ENCODE data around the gene DGKK.

Gene DGKK

DNA sequence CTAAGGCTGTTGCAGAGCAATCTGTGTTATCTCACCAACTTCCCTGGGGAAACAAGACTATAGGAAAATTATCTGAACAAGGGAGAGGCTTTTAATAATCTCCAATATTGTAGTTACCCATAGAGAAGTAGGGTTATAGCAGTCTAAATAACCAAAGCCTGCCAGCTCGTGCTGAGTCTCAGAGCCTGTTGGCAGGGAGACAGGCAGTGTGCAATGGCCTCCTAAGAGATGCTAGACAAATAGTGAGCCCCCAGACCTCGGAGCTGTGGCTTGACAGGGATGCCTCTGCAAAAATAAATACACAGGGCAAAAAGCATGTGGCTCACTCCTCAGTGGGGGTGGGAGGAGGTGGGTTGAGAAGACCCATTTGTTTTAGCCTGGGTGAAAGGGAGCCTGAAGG is 76.7 kb downstream of the DGKK start:
- no peak overlapping the region for H3K9ac ChIP-seq (ENCODE audit: low read length)
- no peak overlapping the region for H3K4me2 ChIP-seq (ENCODE audit: low read length)
- no peak for TF ChIP-seq EZH2 (IDR thresholded peaks at IDR 0.05; ENCODE audit: borderline replicate concordance, low read length)
- TF ChIP-seq, protein P1, sequence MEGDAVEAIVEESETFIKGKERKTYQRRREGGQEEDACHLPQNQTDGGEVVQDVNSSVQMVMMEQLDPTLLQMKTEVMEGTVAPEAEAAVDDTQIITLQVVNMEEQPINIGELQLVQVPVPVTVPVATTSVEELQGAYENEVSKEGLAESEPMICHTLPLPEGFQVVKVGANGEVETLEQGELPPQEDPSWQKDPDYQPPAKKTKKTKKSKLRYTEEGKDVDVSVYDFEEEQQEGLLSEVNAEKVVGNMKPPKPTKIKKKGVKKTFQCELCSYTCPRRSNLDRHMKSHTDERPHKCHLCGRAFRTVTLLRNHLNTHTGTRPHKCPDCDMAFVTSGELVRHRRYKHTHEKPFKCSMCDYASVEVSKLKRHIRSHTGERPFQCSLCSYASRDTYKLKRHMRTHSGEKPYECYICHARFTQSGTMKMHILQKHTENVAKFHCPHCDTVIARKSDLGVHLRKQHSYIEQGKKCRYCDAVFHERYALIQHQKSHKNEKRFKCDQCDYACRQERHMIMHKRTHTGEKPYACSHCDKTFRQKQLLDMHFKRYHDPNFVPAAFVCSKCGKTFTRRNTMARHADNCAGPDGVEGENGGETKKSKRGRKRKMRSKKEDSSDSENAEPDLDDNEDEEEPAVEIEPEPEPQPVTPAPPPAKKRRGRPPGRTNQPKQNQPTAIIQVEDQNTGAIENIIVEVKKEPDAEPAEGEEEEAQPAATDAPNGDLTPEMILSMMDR (IDR thresholded peaks at IDR 0.05; ENCODE audit: low read length) = no peak
- H3K9me2 ChIP-seq (ENCODE audit: low read depth, low read length) = no peaks in the 10 kb centered on the region
- no peak overlapping the region for H3K4me3 ChIP-seq (ENCODE audit: low read depth, low read length, poor library complexity, severe bottlenecking)
- no peak overlapping the region for H2AFZ ChIP-seq (ENCODE audit: low read length)
- no peaks in the 10 kb centered on the region for H4K20me1 ChIP-seq (ENCODE audit: insufficient read depth, low read length)
- no peaks in the 10 kb centered on the region for H3K36me3 ChIP-seq (ENCODE audit: insufficient read depth, low read length)
- no peaks in the 10 kb centered on the region for H3F3A ChIP-seq (ENCODE audit: insufficient read depth, low read length)
- H3K27ac ChIP-seq (ENCODE audit: low read depth, low read length, poor library complexity, severe bottlenecking) = no peak overlapping the region
- no peaks in the 10 kb centered on the region for H3K4me1 ChIP-seq (ENCODE audit: insufficient read depth, low read length, severe bottlenecking)
- H3K9me3 ChIP-seq (ENCODE audit: low read length) = no peaks in the 10 kb centered on the region
- H3K27me3 ChIP-seq (ENCODE audit: insufficient read depth, low read length) = no peaks in the 10 kb centered on the region
- H3K79me2 ChIP-seq (ENCODE audit: insufficient read depth, low read length) = no peaks in the 10 kb centered on the region

DNA sequence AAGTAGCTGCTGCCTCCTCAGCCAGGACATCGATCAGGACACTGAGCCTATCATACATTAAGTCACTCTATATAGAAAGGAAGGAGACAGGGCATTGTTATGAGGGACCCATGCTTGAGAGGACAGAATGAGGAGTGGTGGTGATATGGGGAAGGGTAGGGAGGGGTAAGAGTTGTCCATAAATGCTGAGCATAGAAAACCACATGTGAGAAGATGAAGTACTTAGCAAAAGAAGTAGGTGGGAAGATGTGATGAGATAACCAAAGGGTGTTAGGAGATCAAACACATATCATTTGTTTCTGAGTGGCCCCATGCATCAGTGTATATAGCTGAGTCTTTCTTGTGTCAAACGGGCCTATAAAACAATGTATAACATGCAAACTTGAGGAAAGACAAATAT is 84.1 kb downstream of the DGKK start:
- Histone ChIP-seq H3K4me1 (ENCODE audit: insufficient read depth, low read length, severe bottlenecking) (no peaks in the 10 kb centered on the region), H3F3A (ENCODE audit: insufficient read depth, low read length) (no peaks in the 10 kb centered on the region), H3K4me2 (ENCODE audit: low read length) (no peak overlapping the region), H3K9me3 (ENCODE audit: low read length) (no peaks in the 10 kb centered on the region), H4K20me1 (ENCODE audit: insufficient read depth, low read length) (no peaks in the 10 kb centered on the region), H3K4me3 (ENCODE audit: low read depth, low read length, poor library complexity, severe bottlenecking) (no peak overlapping the region), H3K36me3 (ENCODE audit: insufficient read depth, low read length) (no peaks in the 10 kb centered on the region), H3K9me2 (ENCODE audit: low read depth, low read length) (no peaks in the 10 kb centered on the region), H3K27me3 (ENCODE audit: insufficient read depth, low read length) (no peaks in the 10 kb centered on the region), H2AFZ (ENCODE audit: low read length) (no peak overlapping the region), H3K9ac (ENCODE audit: low read length) (no peak overlapping the region), H3K79me2 (ENCODE audit: insufficient read depth, low read length) (no peaks in the 10 kb centered on the region), H3K27ac (ENCODE audit: low read depth, low read length, poor library complexity, severe bottlenecking) (no peak overlapping the region)
- TF ChIP-seq, protein P1 (IDR thresholded peaks at IDR 0.05; ENCODE audit: low read length) = no peak
- no peak for TF ChIP-seq EZH2 (IDR thresholded peaks at IDR 0.05; ENCODE audit: borderline replicate concordance, low read length)

DNA sequence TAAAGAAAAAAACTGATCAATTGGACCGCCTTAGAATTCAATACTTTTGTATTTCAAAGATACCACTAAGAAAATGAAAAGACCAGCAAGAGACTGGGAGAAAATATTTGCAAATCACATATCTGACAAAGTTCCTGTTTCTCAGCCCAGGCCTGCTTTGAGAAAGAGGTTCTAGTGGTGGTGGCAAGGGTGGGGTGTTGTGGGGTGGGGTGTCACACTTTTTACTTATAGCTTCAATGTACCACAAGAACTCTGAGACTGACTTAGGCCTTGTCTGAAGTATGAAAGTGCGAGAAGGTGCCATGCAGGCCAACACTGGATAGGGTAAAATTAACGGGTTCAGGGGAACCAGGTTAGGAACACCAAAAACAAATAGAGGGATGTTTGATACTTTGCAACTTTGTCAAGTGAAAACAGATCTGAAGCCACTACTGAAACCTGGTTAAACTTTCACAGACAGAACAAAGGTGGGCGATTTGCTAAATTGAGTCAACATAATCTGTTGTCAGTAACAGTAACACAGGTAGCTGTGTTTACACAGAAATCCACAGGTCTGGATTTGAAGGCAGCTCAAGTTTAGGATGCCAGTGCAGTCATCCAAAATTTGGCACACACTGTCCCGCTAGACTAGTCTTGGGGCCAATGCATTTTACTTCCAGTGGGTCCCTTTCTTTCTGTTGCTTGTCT is 88.8 kb downstream of the DGKK start:
- Histone ChIP-seq H3K27ac (ENCODE audit: low read depth, low read length, poor library complexity, severe bottlenecking) (no peak overlapping the region), H3K27me3 (ENCODE audit: insufficient read depth, low read length) (no peaks in the 10 kb centered on the region), H2AFZ (ENCODE audit: low read length) (no peak overlapping the region), H3K9me3 (ENCODE audit: low read length) (no peaks in the 10 kb centered on the region), H3F3A (ENCODE audit: insufficient read depth, low read length) (no peaks in the 10 kb centered on the region), H3K4me1 (ENCODE audit: insufficient read depth, low read length, severe bottlenecking) (no peaks in the 10 kb centered on the region), H3K9ac (ENCODE audit: low read length) (no peak overlapping the region), H3K9me2 (ENCODE audit: low read depth, low read length) (no peaks in the 10 kb centered on the region), H3K4me2 (ENCODE audit: low read length) (no peak overlapping the region), H3K79me2 (ENCODE audit: insufficient read depth, low read length) (no peaks in the 10 kb centered on the region), H4K20me1 (ENCODE audit: insufficient read depth, low read length) (no peaks in the 10 kb centered on the region), H3K36me3 (ENCODE audit: insufficient read depth, low read length) (no peaks in the 10 kb centered on the region), H3K4me3 (ENCODE audit: low read depth, low read length, poor library complexity, severe bottlenecking) (no peak overlapping the region)
- TF ChIP-seq, protein P1 (IDR thresholded peaks at IDR 0.05; ENCODE audit: low read length) = no peak
- TF ChIP-seq EZH2 (IDR thresholded peaks at IDR 0.05; ENCODE audit: borderline replicate concordance, low read length) = no peak
